ENCODE results near the gene L3HYPDH. TPM values are rescaled to one million over a fixed set of nuclear protein-coding genes. Genes with fewer than 3 reads are reported as not detected.

The L3HYPDH gene
- total RNA-seq, 1 experiment from 2014 or later, result 25.1 TPM

- H3K27ac ChIP-seq (ENCODE audit: low read length), result no peak overlapping the region
- BruUV-seq (replicated peaks), result no TSS peak
- no peaks in the 10 kb centered on the region for H3K4me1 ChIP-seq (ENCODE audit: control insufficient read depth, insufficient read depth, low read length)
- POLR2A ChIA-PET, result no interaction called here
- no peak overlapping the region for H3K4me3 ChIP-seq (ENCODE audit: low read depth in 2 of 2, low read length in 2 of 2)
- CTCF ChIA-PET, result no interaction called here
- no peak for ATAC-seq
- H3K27me3 ChIP-seq (ENCODE audit: control insufficient read depth, insufficient read depth, low read length), result no peaks in the 10 kb centered on the region
- H3K36me3 ChIP-seq (ENCODE audit: control insufficient read depth, insufficient read depth, low read length), result no peaks in the 10 kb centered on the region
- no peak for DNase-seq (ENCODE audit: low read depth, low spot score)
- TF ChIP-seq CTCF (IDR thresholded peaks at IDR 0.05) (no peak), SIN3A (IDR thresholded peaks at IDR 0.05; ENCODE audit: borderline replicate concordance, insufficient read depth, low read depth, low read length) (no peak), REST (IDR thresholded peaks at IDR 0.05; ENCODE audit: insufficient read depth in 1 of 2, low read depth in 2 of 2, low read length in 1 of 2) (no peak), POLR2AphosphoS5 (IDR thresholded peaks at IDR 0.05; ENCODE audit: low read depth, low read length) (no peak), TCF7L2 (IDR thresholded peaks at IDR 0.05; ENCODE audit: low read depth, low read length) (no peak)
- H3K9me3 ChIP-seq (ENCODE audit: control insufficient read depth, insufficient read depth, low read depth, low read length), result no peaks in the 10 kb centered on the region
- in situ Hi-C loops (cut with HindIII; ENCODE audit: low pct_unique_long_range_greater_than_20kb, low sequenced_read_pairs) (no loop called here), intact Hi-C loops (cut with micrococcal nuclease; ENCODE audit: unreplicated experiment) (no loop called here)
These were observed 55.6 kb downstream of the L3HYPDH start for GRCh38 chr14:59428581-59429012.

GRCh38 chr14:59427653-59428580 is 56.3 kb downstream of the L3HYPDH start:
- no peak overlapping the region for H3K27ac ChIP-seq (ENCODE audit: low read length)
- BruUV-seq (replicated peaks), result no TSS peak
- TF ChIP-seq TCF7L2 (IDR thresholded peaks at IDR 0.05; ENCODE audit: low read depth, low read length) (no peak), SIN3A (IDR thresholded peaks at IDR 0.05; ENCODE audit: borderline replicate concordance, insufficient read depth, low read depth, low read length) (no peak), CTCF (IDR thresholded peaks at IDR 0.05) (no peak), POLR2AphosphoS5 (IDR thresholded peaks at IDR 0.05; ENCODE audit: low read depth, low read length) (no peak), REST (IDR thresholded peaks at IDR 0.05; ENCODE audit: insufficient read depth in 1 of 2, low read depth in 2 of 2, low read length in 1 of 2) (no peak)
- H3K36me3 ChIP-seq (ENCODE audit: control insufficient read depth, insufficient read depth, low read length), result no peaks in the 10 kb centered on the region
- ChIA-PET POLR2A (no interaction called here), CTCF (no interaction called here)
- H3K4me1 ChIP-seq (ENCODE audit: control insufficient read depth, insufficient read depth, low read length), result no peaks in the 10 kb centered on the region
- in situ Hi-C loops (cut with HindIII; ENCODE audit: low pct_unique_long_range_greater_than_20kb, low sequenced_read_pairs) (no loop called here), intact Hi-C loops (cut with micrococcal nuclease; ENCODE audit: unreplicated experiment) (no loop called here)
- ATAC-seq, result no peak
- no peaks in the 10 kb centered on the region for H3K9me3 ChIP-seq (ENCODE audit: control insufficient read depth, insufficient read depth, low read depth, low read length)
- H3K27me3 ChIP-seq (ENCODE audit: control insufficient read depth, insufficient read depth, low read length), result no peaks in the 10 kb centered on the region
- H3K4me3 ChIP-seq (ENCODE audit: low read depth in 2 of 2, low read length in 2 of 2), result no peak overlapping the region
- no peak for DNase-seq (ENCODE audit: low read depth, low spot score)

All from Panc1 (cell line).